Measurements from ENCODE around the gene LHPP.

- no peak for TF ChIP-seq POLR2A (IDR thresholded peaks at IDR 0.05)
- TF ChIP-seq EP300 (IDR thresholded peaks at IDR 0.05; ENCODE audit: low read depth), result no peak
- no peak for TF ChIP-seq CTCF (IDR thresholded peaks at IDR 0.05)
Measured at GRCh38 chr10:124529661-124530214, 68.1 kb downstream of the LHPP start.

Measured in transverse colon (tissue), 3 donors.